SK-N-SH (cell line): ENCODE measurements around the gene UBTD1. TPM values are rescaled to one million over a fixed set of nuclear protein-coding genes. Genes with fewer than 3 reads are reported as not detected.
A peak's percentile ranks its signal among the peaks of the same experiment; 100 is the strongest.
"Not testable (repeated sequence)": the region's sequence is repeated elsewhere in the genome, so short reads cannot be mapped to it uniquely, and the experiment has no call there.

Source experiments
- CTCF ChIA-PET: fragments of 300-600, 350-600 bp; formaldehyde crosslinking; extraction: SDS; loops from one replicate; lab custom pipeline; 2021; lab: Yijun Ruan, JAX
- POLR2A ChIA-PET: fragments of 350-600 bp; sonication (Branson Sonifier 250); formaldehyde crosslinking; extraction: SDS; loops from one replicate; lab custom pipeline; 2020; ENCODE audit warnings: antibody characterized with exemption, inconsistent platforms; lab: Yijun Ruan, JAX
- DNase-seq: peaks from one replicate; pipeline ENCODE4 v3.0.0; 2012
- H2AFZ ChIP-seq: fragments of 200-600 bp; sonication (generic); 2 replicates; pipeline ENCODE4 v1.8.1; 2016; ENCODE audit warnings: antibody characterized with exemption, mild to moderate bottlenecking, low read depth
- H3F3A ChIP-seq: fragments of 200-600 bp; sonication (generic); replicated peaks from 2 replicates; pipeline ENCODE3; 2016; ENCODE audit warnings: antibody characterized with exemption, mild to moderate bottlenecking; ENCODE audit not compliant: insufficient read depth
- H3K27ac ChIP-seq, 2 experiments: fragments of 200-500 bp in 1 of 2; fragments of 200-600 bp in 1 of 2; sonication (Bioruptor generic) in 1 of 2; sonication (generic), shearing (Covaris generic) in 1 of 2; 2 replicates each; pipeline versions ENCODE4 v1.5.1 to v1.6.1; 2014 to 2016; ENCODE audit warnings: low read depth in 2 of 2, inconsistent platforms in 1 of 2, low read length in 1 of 2, mild to moderate bottlenecking in 1 of 2, mixed read lengths in 1 of 2
- H3K27me3 ChIP-seq: fragments of 200-600 bp; sonication (generic), shearing (Covaris generic); 2 replicates; pipeline ENCODE4 v1.6.1; 2016; ENCODE audit warnings: mixed run types; ENCODE audit not compliant: insufficient read depth
- H3K36me3 ChIP-seq, 2 experiments: fragments of 200-500 bp in 1 of 2; fragments of 200-600 bp in 1 of 2; sonication (Bioruptor generic) in 1 of 2; sonication (generic) in 1 of 2; replicated peaks in 1 of 2; 2 replicates each; pipeline versions ENCODE3 to v1.5.1; 2014 to 2016; ENCODE audit warnings: low read length in 1 of 2, mild to moderate bottlenecking in 1 of 2; ENCODE audit not compliant: insufficient read depth in 2 of 2, control insufficient read depth in 1 of 2
- H3K4me1 ChIP-seq, 2 experiments: fragments of 200-500 bp in 1 of 2; fragments of 200-600 bp in 1 of 2; sonication (Bioruptor generic) in 1 of 2; sonication (generic), shearing (Covaris generic) in 1 of 2; 2 replicates each; pipeline versions ENCODE4 v1.5.1 to v1.6.1; 2014 to 2016; ENCODE audit warnings: low read depth in 1 of 2, low read length in 1 of 2, mixed run types in 1 of 2; ENCODE audit not compliant: insufficient read depth in 2 of 2, control insufficient read depth in 1 of 2
- H3K4me2 ChIP-seq: fragments of 200-600 bp; sonication (generic), shearing (Covaris generic); 2 replicates; pipeline ENCODE4 v1.6.1; 2017; ENCODE audit warnings: mixed run types
- H3K4me3 ChIP-seq, 2 experiments: fragments of 200-500 bp in 1 of 2; fragments of 200-600 bp in 1 of 2; sonication (Bioruptor generic) in 1 of 2; sonication (generic), shearing (Covaris generic) in 1 of 2; 2 replicates each; pipeline versions ENCODE4 v1.5.1 to v1.8.1; 2014 to 2016; ENCODE audit warnings: low read depth in 2 of 2, inconsistent platforms in 1 of 2, low read length in 1 of 2, mild to moderate bottlenecking in 1 of 2, mixed read lengths in 1 of 2, moderate library complexity in 1 of 2
- H3K79me2 ChIP-seq: fragments of 200-600 bp; sonication (generic); 2 replicates; pipeline ENCODE4 v1.8.1; 2017; ENCODE audit warnings: mild to moderate bottlenecking; ENCODE audit not compliant: insufficient read depth
- H3K9ac ChIP-seq: fragments of 200-600 bp; sonication (generic); 2 replicates; pipeline ENCODE4 v1.6.1; 2017; ENCODE audit warnings: mixed run types
- H3K9me2 ChIP-seq: fragments of 200-600 bp; sonication (generic); 2 replicates; pipeline ENCODE4 v1.6.1; 2017; ENCODE audit warnings: mixed run types
- H3K9me3 ChIP-seq: fragments of 200-600 bp; sonication (generic); 2 replicates; pipeline ENCODE4 v1.6.1; 2017; ENCODE audit warnings: mixed run types, mild to moderate bottlenecking, moderate library complexity
- H4K20me1 ChIP-seq: fragments of 200-600 bp; sonication (generic); 2 replicates; pipeline ENCODE4 v1.6.1; 2017; ENCODE audit warnings: mild to moderate bottlenecking, mixed run types; ENCODE audit not compliant: insufficient read depth
- CHD2 ChIP-seq: fragments of 150-350 bp; IDR thresholded peaks from 2 replicates; pipeline ENCODE4 v1.6.1; 2018; ENCODE audit warnings: low read length; ENCODE audit not compliant: partially characterized antibody
- EP300 ChIP-seq, 2 experiments: IDR thresholded peaks; 2 replicates each; pipeline versions ENCODE4 v1.4.0 to v1.6.1; 2012; ENCODE audit warnings: borderline replicate concordance in 1 of 2, low read depth in 1 of 2, low read length in 1 of 2
- GATA2 ChIP-seq: sonication (generic); formaldehyde crosslinking; IDR thresholded peaks from 2 replicates; pipeline ENCODE4 v1.5.0; 2020; ENCODE audit warnings: mild to moderate bottlenecking, missing genetic modification reagents
- IRF3 ChIP-seq: fragments of 150-350 bp; IDR thresholded peaks from 2 replicates; pipeline ENCODE4 v1.6.1; 2016; ENCODE audit warnings: mild to moderate bottlenecking, low read depth, low read length
- JUND ChIP-seq: IDR thresholded peaks from 2 replicates; pipeline ENCODE4 v1.4.0; 2012
- NFIC ChIP-seq: IDR thresholded peaks from 2 replicates; pipeline ENCODE4 v1.4.0; 2012; ENCODE audit warnings: borderline replicate concordance
- NRF1 ChIP-seq: IDR thresholded peaks from 2 replicates; pipeline ENCODE4 v1.6.1; 2012; ENCODE audit warnings: low read depth, mild to moderate bottlenecking, low read length
- RCOR1 ChIP-seq: fragments of 150-350 bp; IDR thresholded peaks from 2 replicates; pipeline ENCODE4 v1.6.1; 2017; ENCODE audit warnings: antibody characterized with exemption, low read length
- RXRA ChIP-seq: IDR thresholded peaks from 2 replicates; pipeline ENCODE4 v1.4.0; 2012; ENCODE audit warnings: low read depth, mild to moderate bottlenecking, borderline replicate concordance
- SIN3A ChIP-seq: IDR thresholded peaks from 2 replicates; pipeline ENCODE4 v1.6.1; 2012; ENCODE audit warnings: low read depth, mild to moderate bottlenecking, low read length, moderate library complexity, borderline replicate concordance
- SMC3 ChIP-seq: IDR thresholded peaks from 2 replicates; pipeline ENCODE4 v1.6.1; 2012; ENCODE audit warnings: low read depth, low read length, improper control_type of control experiment
- USF2 ChIP-seq: fragments of 150-350 bp; IDR thresholded peaks from 2 replicates; pipeline ENCODE4 v1.6.1; 2017; ENCODE audit warnings: antibody characterized with exemption, low read length, low read depth, borderline replicate concordance
- WGBS: methylation state at CpG from one replicate; pipeline ENCODE4 v1.1.6; 2017; ENCODE audit warnings: low lambda C conversion rate; 5-methylcytosine and 5-hydroxymethylcytosine counted together
- polyA plus RNA-seq, 3 experiments: library from polyadenylated mRNA; depleted of rRNA; stranded (reverse); fragments of >200 nt; gene quantifications; 2 replicates each; pipeline ENCODE4 v1.2.3, GENCODE V29; 2012

Gene UBTD1
- polyA plus RNA-seq, 1 of the 3 experiments (the other 2 are of a cell fraction) = 38.8 TPM

- H2AFZ ChIP-seq, H3K36me3 ChIP-seq, H3K9ac ChIP-seq, POLR2A ChIA-PET, H3K4me2 ChIP-seq, H3K79me2 ChIP-seq, H3K4me3 ChIP-seq, H3K9me3 ChIP-seq, H3K9me2 ChIP-seq, H3K27me3 ChIP-seq, H4K20me1 ChIP-seq, DNase-seq: not testable (repeated sequence)
- 41% methylated on average over 5 of the region's 5 CpGs for whole genome bisulfite sequencing
- H3F3A ChIP-seq = peaks cover 29% of the 10 kb centered on the region
- peak overlapping the region in 1 of 2 experiments; percentile 83; a peak in 2 of 4 replicates for H3K27ac ChIP-seq
- CTCF ChIA-PET = interaction anchor here (1.0 to 9.4 kb wide), 4 partner anchors 24 to 100 kb away, joined by 3 to 64 read pairs (median 3); no protein-coding TSS in a partner anchor
- H3K4me1 ChIP-seq = peaks cover 18 to 21% of the 10 kb centered on the region in 2 experiments; a peak in 3 of 4 replicates
These were observed 77.8 kb downstream of the UBTD1 start for GRCh38 chr10:97576487-97576886.

- ChIA-PET POLR2A (no interaction called here), CTCF (interaction anchor here (1.4 kb wide), 1 partner anchor 100 kb away, joined by 3 read pairs; no protein-coding TSS in a partner anchor)
- no peaks in the 10 kb centered on the region for H3K27me3 ChIP-seq
- no peak overlapping the region for H2AFZ ChIP-seq
- DNase-seq = no peak
- 66% methylated on average over 6 of the region's 9 CpGs for WGBS
- no peak overlapping the region for H3K4me2 ChIP-seq
- no peak overlapping the region for H3K9ac ChIP-seq
- no peaks in the 10 kb centered on the region for H3K36me3 ChIP-seq
- H3K9me2 ChIP-seq = no peaks in the 10 kb centered on the region
- H3K27ac ChIP-seq = no peak overlapping the region
- no peaks in the 10 kb centered on the region for H3K9me3 ChIP-seq
- no peaks in the 10 kb centered on the region for H4K20me1 ChIP-seq
- peaks cover 6 to 17% of the 10 kb centered on the region in 2 experiments; a peak in 3 of 4 replicates for H3K4me1 ChIP-seq
- no peak for TF ChIP-seq SMC3
- no peak for TF ChIP-seq GATA2
- no peak for TF ChIP-seq EP300 (IDR thresholded peaks at IDR 0.05; ENCODE audit: borderline replicate concordance in 1 of 2, low read depth in 1 of 2, low read length in 1 of 2)
- TF ChIP-seq NRF1 = no peak
- no peak for TF ChIP-seq RXRA
- TF ChIP-seq JUND = no peak
- no peak for TF ChIP-seq RCOR1
- no peak for TF ChIP-seq USF2
- no peak for TF ChIP-seq NFIC
- no peak for TF ChIP-seq SIN3A
- TF ChIP-seq CHD2 = no peak
- no peak for TF ChIP-seq IRF3
- TF ChIP-seq, all 33 proteins: peak for 0
- Histone ChIP-seq H3F3A (peaks cover 29% of the 10 kb centered on the region), H3K79me2 (no peaks in the 10 kb centered on the region), H3K4me3 (no peak overlapping the region)
These were observed 79.0 kb downstream of the UBTD1 start for GRCh38 chr10:97577701-97578100.
